ENCODE data around the gene RMI2.

Gene RMI2

GRCh38 chr16:11328172-11329070 is 16.8 kb upstream of the RMI2 start:
- DNase-seq (ENCODE audit: low read depth), result no peak

GRCh38 chr16:11329071-11329491 is 16.2 kb upstream of the RMI2 start:
- no peak for DNase-seq (ENCODE audit: low read depth)

- no peak for DNase-seq (ENCODE audit: low read depth)
Measured at GRCh38 chr16:11329891-11330290, 15.4 kb upstream of the RMI2 start.

GRCh38 chr16:11330526-11331237 is 14.6 kb upstream of the RMI2 start:
- DNase-seq (ENCODE audit: low read depth), result no peak

GRCh38 chr16:11331967-11332366 is 13.3 kb upstream of the RMI2 start:
- no peak for DNase-seq (ENCODE audit: low read depth)

GRCh38 chr16:11333010-11333409 is 12.2 kb upstream of the RMI2 start:
- DNase-seq (ENCODE audit: low read depth), result no peak

GRCh38 chr16:11333702-11334101 is 11.6 kb upstream of the RMI2 start:
- DNase-seq (ENCODE audit: low read depth), result no peak

GRCh38 chr16:11334831-11335404 is 10.3 kb upstream of the RMI2 start:
- no peak for DNase-seq (ENCODE audit: low read depth)

GRCh38 chr16:11339075-11339474 is 6.2 kb upstream of the RMI2 start:
- no peak for DNase-seq (ENCODE audit: low read depth)

GRCh38 chr16:11340710-11341109 is 4.5 kb upstream of the RMI2 start:
- no peak for DNase-seq (ENCODE audit: low read depth)

- DNase-seq (ENCODE audit: low read depth), result no peak
Measured at GRCh38 chr16:11341371-11341770, 3.9 kb upstream of the RMI2 start.

- no peak for DNase-seq (ENCODE audit: low read depth)
Measured at GRCh38 chr16:11342021-11342855, 3.0 kb upstream of the RMI2 start.

- no peak for DNase-seq (ENCODE audit: low read depth)
Measured at GRCh38 chr16:11346700-11347319, 1.6 kb downstream of the RMI2 start.

- DNase-seq (ENCODE audit: low read depth), result no peak
Measured at GRCh38 chr16:11347831-11348230, 2.6 kb downstream of the RMI2 start.

- no peak for DNase-seq (ENCODE audit: low read depth)
Measured at GRCh38 chr16:11348737-11349598, 3.7 kb downstream of the RMI2 start.

GRCh38 chr16:11349599-11350276 is 4.5 kb downstream of the RMI2 start:
- no peak for DNase-seq (ENCODE audit: low read depth)

GRCh38 chr16:11350519-11350918 is 5.3 kb downstream of the RMI2 start:
- no peak for DNase-seq (ENCODE audit: low read depth)

- DNase-seq (ENCODE audit: low read depth), result no peak
Measured at GRCh38 chr16:11350921-11351335, 5.7 kb downstream of the RMI2 start.

- DNase-seq (ENCODE audit: low read depth), result no peak
Measured at GRCh38 chr16:11353158-11353557, 7.9 kb downstream of the RMI2 start.

GRCh38 chr16:11354407-11354732 is 9.1 kb downstream of the RMI2 start:
- no peak for DNase-seq (ENCODE audit: low read depth)
